Testis (tissue), 3 donors: ENCODE data around the gene CYB561. TPM values are rescaled to one million over a fixed set of nuclear protein-coding genes. Genes with fewer than 3 reads are reported as not detected.
A peak's percentile ranks its signal among the peaks of the same experiment; 100 is the strongest.

Experiments
- DNase-seq: peaks from one replicate; pipeline ENCODE4 v3.0.0-alpha.2; 2019
- H3K27ac ChIP-seq, 2 donors: fragments of 200-600 bp; sonication (generic); one replicate each; pipeline ENCODE4 v1.5.1; 2019
- H3K27me3 ChIP-seq: fragments of 200-600 bp; sonication (generic); one replicate; pipeline ENCODE4 v1.5.1; 2019
- H3K36me3 ChIP-seq: fragments of 200-600 bp; sonication (generic); one replicate; pipeline ENCODE4 v1.5.1; 2017; ENCODE audit warnings: low read depth; ENCODE audit errors: missing control alignments
- H3K4me1 ChIP-seq: fragments of 200-600 bp; sonication (generic); one replicate; pipeline ENCODE4 v1.5.1; 2019
- H3K4me3 ChIP-seq, 2 donors: fragments of 200-600 bp; sonication (generic); one replicate each; pipeline ENCODE4 v1.5.1; 2017 to 2019
- H3K9me3 ChIP-seq: fragments of 200-600 bp; sonication (generic); one replicate; pipeline ENCODE4 v1.5.1; 2017
- CTCF ChIP-seq, 3 experiments: fragments of 450-650 bp in 2 of 3; fragments of 200-600 bp in 1 of 3; sonication (generic) in 1 of 3; IDR thresholded peaks; one replicate each; pipeline ENCODE4 v1.5.1; 2016 to 2019; ENCODE audit warnings: antibody characterized with exemption in 3 of 3, mild to moderate bottlenecking in 2 of 3, moderate library complexity in 1 of 3
- POLR2A ChIP-seq: fragments of 450-650 bp; IDR thresholded peaks from one replicate; pipeline ENCODE4 v1.6.1; 2017; ENCODE audit warnings: antibody characterized with exemption, mild to moderate bottlenecking, moderate library complexity
- WGBS, 2 donors: methylation state at CpG; one replicate each; pipeline ENCODE4 v1.1.5; 2018; 5-methylcytosine and 5-hydroxymethylcytosine counted together
- intact Hi-C: fragments of 100-400 bp; cut with DNase I; formaldehyde crosslinking; loops from one replicate; pipeline ENCODE4 v1.15.1; 2023; ENCODE audit warnings: low total_unique reads
- polyA plus RNA-seq: library from polyadenylated mRNA; stranded (reverse); fragments of 350-450 nt; fragmentation: Illumina TruSeq; extraction: RNeasy Lipid Tissue Mini Kit (QIAGEN cat#74804); gene quantifications from one replicate; pipeline ENCODE4 v1.2.3, GENCODE V29; 2014; ENCODE audit warnings: low read depth, low replicate concordance; ENCODE audit not compliant: insufficient read depth
- total RNA-seq, 2 donors: library from RNA; depleted of rRNA; stranded (reverse); fragments of >200 nt; gene quantifications; one replicate each; pipeline ENCODE4 v1.2.3, GENCODE V29; 2016

CYB561 gene
- total and polyA plus RNA-seq, 3 donors from 2014 or later: 17.6 to 20.7 (median 19.7) TPM

DNA sequence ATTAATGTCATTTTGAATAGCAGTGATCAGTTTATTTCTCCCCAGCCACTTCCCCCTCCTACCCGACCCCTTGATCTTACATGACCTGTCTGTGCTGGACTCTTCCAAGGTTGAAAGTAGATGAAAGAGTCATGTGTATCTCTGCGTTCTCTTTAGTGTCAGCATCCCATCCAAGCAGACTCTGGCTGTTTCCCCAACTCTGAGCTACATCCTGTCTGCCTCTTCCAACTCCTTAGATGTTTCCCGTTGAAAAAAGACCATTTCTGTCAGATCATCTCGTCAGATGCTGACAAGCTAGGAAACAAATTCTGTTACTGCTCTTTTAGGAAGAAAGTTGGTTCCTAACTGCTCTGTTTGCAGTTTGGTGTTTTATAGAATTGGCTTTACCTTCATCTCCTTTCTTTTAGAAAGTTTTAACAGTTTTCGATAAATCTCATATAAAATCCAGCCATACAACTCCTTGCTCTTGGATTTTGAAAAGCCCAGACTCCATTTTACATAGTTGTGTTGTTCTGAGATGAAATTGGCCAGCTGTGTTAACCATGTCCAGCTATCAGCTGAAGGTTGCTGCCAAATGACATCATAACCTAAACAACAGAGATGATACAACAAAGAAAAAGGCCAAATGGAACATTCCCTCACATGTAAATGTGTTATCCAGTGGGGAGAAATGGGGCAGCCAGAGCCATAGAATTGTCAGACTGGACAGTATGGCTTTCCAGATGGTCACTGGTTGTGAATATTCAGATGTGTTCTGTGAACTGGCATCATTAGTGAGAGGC, 43.5 kb downstream of the CYB561 start:
- TF ChIP-seq CTCF (IDR thresholded peaks at IDR 0.05) (no peak), POLR2A (no peak)
- no peak for DNase-seq
- H3K27ac ChIP-seq: no peak overlapping the region

GRCh38 chr17:63399856-63400255, 46.2 kb downstream of the CYB561 start:
- Histone ChIP-seq H3K36me3 (no peaks in the 10 kb centered on the region), H3K4me3 (no peak overlapping the region), H3K9me3 (no peaks in the 10 kb centered on the region), H3K27ac (no peak overlapping the region), H3K4me1 (peaks cover 13% of the 10 kb centered on the region), H3K27me3 (no peaks in the 10 kb centered on the region)
- intact Hi-C loops: loop anchor here (10.0 kb wide), 1 partner anchor 695 kb away; no protein-coding TSS in a partner anchor
- 35 to 39% methylated on average over 4 of the region's 4 CpGs for WGBS, 2 donors
- TF ChIP-seq CTCF (IDR thresholded peaks at IDR 0.05): no peak
- TF ChIP-seq POLR2A: no peak
- DNase-seq: peak; percentile 76

More for the DNA sequence above, 43.5 kb downstream of the CYB561 start:
- WGBS, 2 donors: 65 to 77% methylated on average over 5 of the region's 5 CpGs
- H3K4me1 ChIP-seq: peaks cover 8% of the 10 kb centered on the region
- H3K9me3 ChIP-seq: no peaks in the 10 kb centered on the region
- no peak overlapping the region for H3K4me3 ChIP-seq
- intact Hi-C loops: loop anchor here (10.0 kb wide), 1 partner anchor 698 kb away; no protein-coding TSS in a partner anchor
- H3K36me3 ChIP-seq: no peaks in the 10 kb centered on the region
- H3K27me3 ChIP-seq: no peaks in the 10 kb centered on the region

DNA sequence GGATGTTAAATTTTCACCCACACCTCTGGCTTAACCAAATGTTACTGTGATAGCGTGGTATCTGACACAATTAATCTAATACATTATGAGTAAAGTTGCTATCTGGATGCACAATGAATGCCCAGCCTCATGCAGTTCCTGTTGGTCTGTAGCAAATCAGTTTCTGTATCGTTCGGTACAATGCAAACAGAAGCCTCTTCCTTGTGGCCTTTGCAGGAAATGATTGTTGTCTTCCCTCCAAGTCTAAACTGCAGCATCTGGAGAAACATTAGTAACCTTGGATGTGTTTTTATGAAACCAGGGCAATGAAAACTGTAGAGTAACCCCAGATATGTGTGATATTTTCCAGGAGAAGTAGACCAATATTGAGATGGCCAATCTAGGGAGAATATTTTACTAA, 46.8 kb downstream of the CYB561 start:
- intact Hi-C loops: no loop called here
- no peak for DNase-seq
- 25 to 40% methylated on average over 3 of the region's 3 CpGs for WGBS, 2 donors
- no peaks in the 10 kb centered on the region for H3K9me3 ChIP-seq
- H3K36me3 ChIP-seq: no peaks in the 10 kb centered on the region
- H3K4me3 ChIP-seq: no peak overlapping the region
- no peak overlapping the region for H3K27ac ChIP-seq
- H3K4me1 ChIP-seq: peaks cover 13% of the 10 kb centered on the region
- no peaks in the 10 kb centered on the region for H3K27me3 ChIP-seq
- TF ChIP-seq CTCF (IDR thresholded peaks at IDR 0.05): no peak

- Histone ChIP-seq H3K36me3 (no peaks in the 10 kb centered on the region), H3K27ac (no peak overlapping the region), H3K9me3 (no peaks in the 10 kb centered on the region), H3K4me1 (peaks cover 13% of the 10 kb centered on the region), H3K4me3 (no peak overlapping the region), H3K27me3 (no peaks in the 10 kb centered on the region)
- 71 to 77% methylated on average over 4 of the region's 4 CpGs for WGBS, 2 donors
- intact Hi-C loops: no loop called here
- DNase-seq: no peak
- TF ChIP-seq CTCF (IDR thresholded peaks at IDR 0.05) (no peak), POLR2A (no peak)
These were observed 47.4 kb downstream of the CYB561 start for GRCh38 chr17:63398680-63399079.
